Stimulated activated CD8-positive, alpha-beta memory T cell treated with anti-CD3 and anti-CD28 coated beads, Interleukin-4, amount 100 ng/mL, for 24 hours (primary cell): Measurements from ENCODE around the gene CACNA1C.
"Not testable (repeated sequence)": the region's sequence is repeated elsewhere in the genome, so short reads cannot be mapped to it uniquely, and the experiment has no call there.

ENCODE experiments used
- DNase-seq: peaks from one replicate; pipeline ENCODE4 v3.0.0-alpha.2; 2020; ENCODE audit warnings: low read depth

Gene CACNA1C

GRCh38 chr12:2488596-2488995 lies 435.8 kb downstream of the CACNA1C start:
- no peak for DNase-seq

- DNase-seq, result no peak
Observed at GRCh38 chr12:2489275-2489674, 436.5 kb downstream of the CACNA1C start.

GRCh38 chr12:2490831-2491230 lies 438.0 kb downstream of the CACNA1C start:
- no peak for DNase-seq

- DNase-seq, result not testable (repeated sequence)
Observed at GRCh38 chr12:2491349-2491748, 438.6 kb downstream of the CACNA1C start.

- DNase-seq, result no peak
Observed at GRCh38 chr12:2492236-2492635, 439.4 kb downstream of the CACNA1C start.

- no peak for DNase-seq
Observed at GRCh38 chr12:2493086-2493485, 440.3 kb downstream of the CACNA1C start.

- DNase-seq, result no peak
Observed at GRCh38 chr12:2494486-2495192, 441.9 kb downstream of the CACNA1C start.

- DNase-seq, result no peak
Observed at GRCh38 chr12:2495417-2496112, 442.8 kb downstream of the CACNA1C start.

GRCh38 chr12:2498964-2499500 lies 446.2 kb downstream of the CACNA1C start:
- DNase-seq, result no peak

GRCh38 chr12:2501464-2502191 lies 448.8 kb downstream of the CACNA1C start:
- DNase-seq, result no peak

GRCh38 chr12:2503036-2503435 lies 450.2 kb downstream of the CACNA1C start:
- DNase-seq, result no peak

GRCh38 chr12:2503762-2504161 lies 451.0 kb downstream of the CACNA1C start:
- no peak for DNase-seq

- no peak for DNase-seq
Observed at GRCh38 chr12:2504577-2504976, 451.8 kb downstream of the CACNA1C start.

GRCh38 chr12:2507814-2508213 lies 455.0 kb downstream of the CACNA1C start:
- no peak for DNase-seq

- no peak for DNase-seq
Observed at GRCh38 chr12:2509137-2509536, 456.4 kb downstream of the CACNA1C start.

GRCh38 chr12:2510045-2510444 lies 457.3 kb downstream of the CACNA1C start:
- DNase-seq, result no peak

GRCh38 chr12:2513141-2514037 lies 460.6 kb downstream of the CACNA1C start:
- no peak for DNase-seq

- DNase-seq, result no peak
Observed at GRCh38 chr12:2514038-2514340, 461.2 kb downstream of the CACNA1C start.

- DNase-seq, result no peak
Observed at GRCh38 chr12:2520722-2521246, 468.0 kb downstream of the CACNA1C start.

GRCh38 chr12:2523317-2523716 lies 470.5 kb downstream of the CACNA1C start:
- DNase-seq, result no peak

GRCh38 chr12:2523844-2524243 lies 471.1 kb downstream of the CACNA1C start:
- no peak for DNase-seq

- no peak for DNase-seq
Observed at GRCh38 chr12:2526371-2526770, 473.6 kb downstream of the CACNA1C start.
